UCSD-AML1 (cell line): ENCODE data around the gene ACAN.

Source experiments
- DNase-seq: peaks from one replicate; lab custom pipeline; 2025; ENCODE audit not compliant: unreplicated experiment; lab: John Stamatoyannopoulos, UW

Gene ACAN

GRCh38 chr15:88876573-88876972 is 73.3 kb downstream of the ACAN start:
- no peak for DNase-seq

- no peak for DNase-seq
Measured at GRCh38 chr15:88877415-88877814, 74.2 kb downstream of the ACAN start.

GRCh38 chr15:88877906-88878305 is 74.7 kb downstream of the ACAN start:
- no peak for DNase-seq

GRCh38 chr15:88878720-88879184 is 75.5 kb downstream of the ACAN start:
- peak; percentile 65 for DNase-seq

GRCh38 chr15:88880944-88881740 is 77.9 kb downstream of the ACAN start:
- DNase-seq, result no peak

- DNase-seq, result no peak
Measured at GRCh38 chr15:88881775-88882174, 78.5 kb downstream of the ACAN start.

- DNase-seq, result no peak
Measured at GRCh38 chr15:88882785-88883184, 79.5 kb downstream of the ACAN start.

- DNase-seq, result no peak
Measured at GRCh38 chr15:88887068-88887580, 83.9 kb downstream of the ACAN start.

- DNase-seq, result no peak
Measured at GRCh38 chr15:88888719-88889118, 85.5 kb downstream of the ACAN start.

- no peak for DNase-seq
Measured at GRCh38 chr15:88890495-88890894, 87.3 kb downstream of the ACAN start.

GRCh38 chr15:88891540-88892254 is 88.5 kb downstream of the ACAN start:
- no peak for DNase-seq

GRCh38 chr15:88894348-88894818 is 91.1 kb downstream of the ACAN start:
- DNase-seq, result no peak

GRCh38 chr15:88894819-88895767 is 91.9 kb downstream of the ACAN start, which contains the start of gene HAPLN3:
HAPLN3 (minus strand) TSS chr15:88895544; CDS start chr15:88887298, 8,246 bp downstream.
- DNase-seq, result peak; percentile 40

- no peak for DNase-seq
Measured at GRCh38 chr15:88896333-88897033, 93.2 kb downstream of the ACAN start.

- no peak for DNase-seq
Measured at GRCh38 chr15:88897142-88897455, 93.9 kb downstream of the ACAN start.

GRCh38 chr15:88897456-88898194 is 94.4 kb downstream of the ACAN start:
- DNase-seq, result peak; percentile 86

GRCh38 chr15:88898736-88899135 is 95.5 kb downstream of the ACAN start:
- DNase-seq, result no peak

GRCh38 chr15:88899251-88899650 is 96.0 kb downstream of the ACAN start:
- no peak for DNase-seq

- DNase-seq, result no peak
Measured at GRCh38 chr15:88900309-88900981, 97.2 kb downstream of the ACAN start.
